Panc1 (cell line): ENCODE results near the gene CDH13. TPM values are rescaled to one million over a fixed set of nuclear protein-coding genes. Genes with fewer than 3 reads are reported as not detected.

Experiments
- ATAC-seq: fragments of 200-7000 bp; cut with Tn5 transposase; 2 replicates; pipeline ENCODE4 v1.9.1; 2020; ENCODE audit warnings: mild to moderate bottlenecking, moderate library complexity
- BruUV-seq: library from RNA; stranded (reverse); fragments of 400-500 nt; replicated peaks from 2 replicates; lab custom pipeline; 2021; lab: Mats Ljungman, UMichigan
- CTCF ChIA-PET: fragments of 300-600 bp; sonication (Branson Sonifier 250); formaldehyde crosslinking; loops from one replicate; lab custom pipeline; 2022; ENCODE audit warnings: antibody characterized with exemption; lab: Charles Lee
- POLR2A ChIA-PET: fragments of 300-600 bp; sonication (Branson Sonifier 250); formaldehyde crosslinking; loops from one replicate; lab custom pipeline; 2022; ENCODE audit warnings: antibody characterized with exemption; lab: Charles Lee
- DNase-seq: peaks from one replicate; pipeline ENCODE4 v3.0.0-alpha.2; 2010; ENCODE audit warnings: low read depth, low spot score
- H3K27ac ChIP-seq: 2 replicates; pipeline ENCODE4 v1.5.1; 2011; ENCODE audit warnings: mild to moderate bottlenecking, low read length, inconsistent platforms
- H3K27me3 ChIP-seq: fragments of 200-500 bp; sonication (Bioruptor generic); 2 replicates; pipeline ENCODE4 v1.6.0; 2014; ENCODE audit warnings: low read length, inconsistent platforms; ENCODE audit not compliant: control insufficient read depth, insufficient read depth
- H3K36me3 ChIP-seq: fragments of 200-500 bp; sonication (Bioruptor generic); 2 replicates; pipeline ENCODE4 v1.5.1; 2014; ENCODE audit warnings: inconsistent platforms, mild to moderate bottlenecking, low read length, moderate library complexity; ENCODE audit not compliant: control insufficient read depth, insufficient read depth
- H3K4me1 ChIP-seq: 2 replicates; pipeline ENCODE4 v1.5.1; 2011; ENCODE audit warnings: inconsistent platforms, mild to moderate bottlenecking, low read length, moderate library complexity; ENCODE audit not compliant: control insufficient read depth, insufficient read depth
- H3K4me3 ChIP-seq, 2 experiments: 2 replicates each; pipeline ENCODE4 v1.5.1; 2011 to 2012; ENCODE audit warnings: low read depth in 2 of 2, low read length in 2 of 2, mild to moderate bottlenecking in 2 of 2, inconsistent platforms in 1 of 2, moderate library complexity in 1 of 2
- H3K9me3 ChIP-seq: fragments of 200-500 bp; sonication (Bioruptor generic); 2 replicates; pipeline ENCODE4 v1.5.1; 2014; ENCODE audit warnings: low read depth, mild to moderate bottlenecking, inconsistent platforms, low read length, moderate library complexity; ENCODE audit not compliant: control insufficient read depth, insufficient read depth
- POLR2AphosphoS5 ChIP-seq: IDR thresholded peaks from 2 replicates; pipeline ENCODE4 v1.6.1; 2012; ENCODE audit warnings: mild to moderate bottlenecking, low read depth, low read length, moderate library complexity
- SIN3A ChIP-seq: IDR thresholded peaks from 2 replicates; pipeline ENCODE4 v1.6.1; 2012; ENCODE audit warnings: low read depth, mild to moderate bottlenecking, low read length, moderate library complexity, borderline replicate concordance; ENCODE audit not compliant: insufficient read depth
- TCF7L2 ChIP-seq: IDR thresholded peaks from 2 replicates; pipeline ENCODE4 v1.6.1; 2011; ENCODE audit warnings: mild to moderate bottlenecking, low read depth, low read length, inconsistent platforms
- in situ Hi-C: cut with HindIII; loops from 2 replicates; pipeline ENCODE4 v1.10.0; 2016; ENCODE audit warnings: low sequenced_read_pairs, low pct_unique_long_range_greater_than_20kb
- intact Hi-C: fragments of 100-400 bp; cut with micrococcal nuclease; formaldehyde crosslinking; loops from one replicate; pipeline ENCODE4 v1.10.0; 2022; ENCODE audit not compliant: unreplicated experiment
- total RNA-seq: library from RNA; stranded (reverse); gene quantifications from one replicate; pipeline ENCODE4 v1.2.1, GENCODE V29; 2021; ENCODE audit not compliant: unreplicated experiment
- TF ChIP-seq, protein P1 (sequence below), 2 experiments: IDR thresholded peaks; 2 replicates each; pipeline ENCODE4 v1.6.1; 2011 to 2012; ENCODE audit warnings: low read depth in 2 of 2, control low read depth in 1 of 2, low read length in 1 of 2, mild to moderate bottlenecking in 1 of 2, moderate library complexity in 1 of 2; ENCODE audit not compliant: insufficient read depth in 1 of 2
- TF ChIP-seq, protein P2 (sequence below): fragments of 450-650 bp; IDR thresholded peaks from 2 replicates; pipeline ENCODE4 v1.5.1; 2017; ENCODE audit warnings: mild to moderate bottlenecking

Gene CDH13
- total RNA-seq, 1 experiment from 2014 or later, result not detected

DNA sequence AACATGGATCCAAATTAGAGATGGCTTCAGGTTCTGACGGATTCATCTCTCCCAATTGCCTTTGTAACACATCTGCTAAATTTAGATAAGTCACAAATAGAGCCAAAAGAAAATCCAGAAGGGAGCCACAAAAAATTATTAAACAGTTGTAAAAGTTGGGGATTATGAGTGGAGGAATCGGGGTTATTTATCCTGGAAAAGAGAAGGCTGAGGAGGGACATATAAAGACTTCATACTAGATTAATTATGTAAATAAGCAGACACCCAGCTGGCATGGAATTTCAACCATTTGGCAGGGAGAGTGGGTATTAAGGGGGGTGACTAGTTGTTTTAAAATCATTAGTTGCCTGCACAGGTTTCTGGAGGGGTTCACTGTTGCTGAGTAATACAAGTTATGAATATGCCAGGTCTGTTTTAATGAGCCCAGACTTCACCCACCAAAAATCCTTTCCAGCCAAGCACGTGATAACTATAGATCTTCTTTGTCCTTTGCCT lies 89.6 kb downstream of the CDH13 start:
- Histone ChIP-seq H3K36me3 (no peaks in the 10 kb centered on the region), H3K9me3 (no peaks in the 10 kb centered on the region), H3K27ac (no peak overlapping the region), H3K4me3 (no peak overlapping the region), H3K27me3 (peaks cover 13% of the 10 kb centered on the region), H3K4me1 (no peaks in the 10 kb centered on the region)
- TF ChIP-seq, protein P1, sequence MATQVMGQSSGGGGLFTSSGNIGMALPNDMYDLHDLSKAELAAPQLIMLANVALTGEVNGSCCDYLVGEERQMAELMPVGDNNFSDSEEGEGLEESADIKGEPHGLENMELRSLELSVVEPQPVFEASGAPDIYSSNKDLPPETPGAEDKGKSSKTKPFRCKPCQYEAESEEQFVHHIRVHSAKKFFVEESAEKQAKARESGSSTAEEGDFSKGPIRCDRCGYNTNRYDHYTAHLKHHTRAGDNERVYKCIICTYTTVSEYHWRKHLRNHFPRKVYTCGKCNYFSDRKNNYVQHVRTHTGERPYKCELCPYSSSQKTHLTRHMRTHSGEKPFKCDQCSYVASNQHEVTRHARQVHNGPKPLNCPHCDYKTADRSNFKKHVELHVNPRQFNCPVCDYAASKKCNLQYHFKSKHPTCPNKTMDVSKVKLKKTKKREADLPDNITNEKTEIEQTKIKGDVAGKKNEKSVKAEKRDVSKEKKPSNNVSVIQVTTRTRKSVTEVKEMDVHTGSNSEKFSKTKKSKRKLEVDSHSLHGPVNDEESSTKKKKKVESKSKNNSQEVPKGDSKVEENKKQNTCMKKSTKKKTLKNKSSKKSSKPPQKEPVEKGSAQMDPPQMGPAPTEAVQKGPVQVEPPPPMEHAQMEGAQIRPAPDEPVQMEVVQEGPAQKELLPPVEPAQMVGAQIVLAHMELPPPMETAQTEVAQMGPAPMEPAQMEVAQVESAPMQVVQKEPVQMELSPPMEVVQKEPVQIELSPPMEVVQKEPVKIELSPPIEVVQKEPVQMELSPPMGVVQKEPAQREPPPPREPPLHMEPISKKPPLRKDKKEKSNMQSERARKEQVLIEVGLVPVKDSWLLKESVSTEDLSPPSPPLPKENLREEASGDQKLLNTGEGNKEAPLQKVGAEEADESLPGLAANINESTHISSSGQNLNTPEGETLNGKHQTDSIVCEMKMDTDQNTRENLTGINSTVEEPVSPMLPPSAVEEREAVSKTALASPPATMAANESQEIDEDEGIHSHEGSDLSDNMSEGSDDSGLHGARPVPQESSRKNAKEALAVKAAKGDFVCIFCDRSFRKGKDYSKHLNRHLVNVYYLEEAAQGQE (IDR thresholded peaks at IDR 0.05; ENCODE audit: insufficient read depth in 1 of 2, low read depth in 2 of 2, low read length in 1 of 2), result no peak
- TF ChIP-seq SIN3A (no peak), TCF7L2 (no peak), POLR2AphosphoS5 (no peak)
- TF ChIP-seq, protein P2, sequence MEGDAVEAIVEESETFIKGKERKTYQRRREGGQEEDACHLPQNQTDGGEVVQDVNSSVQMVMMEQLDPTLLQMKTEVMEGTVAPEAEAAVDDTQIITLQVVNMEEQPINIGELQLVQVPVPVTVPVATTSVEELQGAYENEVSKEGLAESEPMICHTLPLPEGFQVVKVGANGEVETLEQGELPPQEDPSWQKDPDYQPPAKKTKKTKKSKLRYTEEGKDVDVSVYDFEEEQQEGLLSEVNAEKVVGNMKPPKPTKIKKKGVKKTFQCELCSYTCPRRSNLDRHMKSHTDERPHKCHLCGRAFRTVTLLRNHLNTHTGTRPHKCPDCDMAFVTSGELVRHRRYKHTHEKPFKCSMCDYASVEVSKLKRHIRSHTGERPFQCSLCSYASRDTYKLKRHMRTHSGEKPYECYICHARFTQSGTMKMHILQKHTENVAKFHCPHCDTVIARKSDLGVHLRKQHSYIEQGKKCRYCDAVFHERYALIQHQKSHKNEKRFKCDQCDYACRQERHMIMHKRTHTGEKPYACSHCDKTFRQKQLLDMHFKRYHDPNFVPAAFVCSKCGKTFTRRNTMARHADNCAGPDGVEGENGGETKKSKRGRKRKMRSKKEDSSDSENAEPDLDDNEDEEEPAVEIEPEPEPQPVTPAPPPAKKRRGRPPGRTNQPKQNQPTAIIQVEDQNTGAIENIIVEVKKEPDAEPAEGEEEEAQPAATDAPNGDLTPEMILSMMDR, result no peak
- POLR2A ChIA-PET, result interaction anchor here (0.7 kb wide), 1 partner anchor 415 kb away, joined by 13 read pairs; no protein-coding TSS in a partner anchor
- CTCF ChIA-PET, result no interaction called here
- in situ Hi-C loops (no loop called here), intact Hi-C loops (no loop called here)
- no peak for ATAC-seq
- BruUV-seq, result no TSS peak
- no peak for DNase-seq

DNA sequence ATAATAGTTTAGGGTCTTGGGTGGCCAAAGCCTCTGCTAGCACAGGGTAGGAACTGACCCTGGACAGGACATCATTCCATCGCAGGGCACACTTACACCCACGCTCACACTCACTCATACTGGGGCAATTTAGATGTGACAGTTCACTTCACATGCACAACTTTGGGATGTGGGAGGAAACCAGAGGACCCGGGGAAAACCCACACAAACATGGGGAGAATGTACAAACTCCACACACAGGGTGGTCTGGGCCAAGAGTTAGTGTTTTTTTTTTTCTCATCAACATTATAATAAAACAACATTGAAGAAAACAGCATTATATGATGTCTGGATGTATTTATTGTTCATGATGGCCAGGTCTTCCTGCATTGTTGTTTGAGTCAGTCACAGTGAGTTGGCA lies 93.6 kb downstream of the CDH13 start:
- no peak overlapping the region for H3K27ac ChIP-seq
- ATAC-seq, result no peak
- TF ChIP-seq, protein P1 (IDR thresholded peaks at IDR 0.05; ENCODE audit: insufficient read depth in 1 of 2, low read depth in 2 of 2, low read length in 1 of 2), result no peak
- TF ChIP-seq SIN3A, result no peak
- no peak for TF ChIP-seq POLR2AphosphoS5
- TF ChIP-seq, protein P2, result no peak
- no peak for TF ChIP-seq TCF7L2
- intact Hi-C loops (no loop called here), in situ Hi-C loops (no loop called here)
- H3K9me3 ChIP-seq, result no peaks in the 10 kb centered on the region
- H3K4me1 ChIP-seq, result no peaks in the 10 kb centered on the region
- no TSS peak for BruUV-seq
- no peak overlapping the region for H3K4me3 ChIP-seq
- ChIA-PET CTCF (no interaction called here), POLR2A (no interaction called here)
- DNase-seq, result no peak
- peaks cover 8% of the 10 kb centered on the region; the same call in 1 of the 2 replicates for H3K27me3 ChIP-seq
- H3K36me3 ChIP-seq, result no peaks in the 10 kb centered on the region
